ENCODE data around the gene CCDC18.
A peak's percentile ranks its signal among the peaks of the same experiment; 100 is the strongest.
"Not testable (repeated sequence)": the region's sequence is repeated elsewhere in the genome, so short reads cannot be mapped to it uniquely, and the experiment has no call there.

CCDC18 gene

DNA sequence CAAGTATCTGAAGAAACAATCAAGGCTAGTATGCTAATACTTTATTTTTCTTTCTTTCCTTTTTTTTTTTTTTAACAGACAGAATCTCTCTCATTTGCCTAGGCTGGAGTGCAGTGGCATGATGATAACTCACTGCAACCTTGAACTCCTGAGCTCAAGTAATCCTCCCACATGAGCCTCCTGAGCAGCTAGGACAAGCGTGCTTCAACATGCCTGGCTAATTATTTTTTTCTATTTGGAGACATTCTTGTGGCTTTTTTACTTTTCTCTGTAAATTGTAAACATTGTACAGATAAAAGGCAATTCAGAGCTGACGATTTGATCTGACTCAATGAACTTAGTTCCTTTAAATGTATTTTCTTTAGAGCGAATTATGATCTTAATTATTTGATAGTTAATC, 41.4 kb downstream of the CCDC18 start:
- no peak overlapping the region for H3K4me3 ChIP-seq (replicated peaks; ENCODE audit: low read depth, low read length)
- DNase-seq (ENCODE audit: extremely low read depth, low read depth) = peak; percentile 14
- TF ChIP-seq, protein P1, sequence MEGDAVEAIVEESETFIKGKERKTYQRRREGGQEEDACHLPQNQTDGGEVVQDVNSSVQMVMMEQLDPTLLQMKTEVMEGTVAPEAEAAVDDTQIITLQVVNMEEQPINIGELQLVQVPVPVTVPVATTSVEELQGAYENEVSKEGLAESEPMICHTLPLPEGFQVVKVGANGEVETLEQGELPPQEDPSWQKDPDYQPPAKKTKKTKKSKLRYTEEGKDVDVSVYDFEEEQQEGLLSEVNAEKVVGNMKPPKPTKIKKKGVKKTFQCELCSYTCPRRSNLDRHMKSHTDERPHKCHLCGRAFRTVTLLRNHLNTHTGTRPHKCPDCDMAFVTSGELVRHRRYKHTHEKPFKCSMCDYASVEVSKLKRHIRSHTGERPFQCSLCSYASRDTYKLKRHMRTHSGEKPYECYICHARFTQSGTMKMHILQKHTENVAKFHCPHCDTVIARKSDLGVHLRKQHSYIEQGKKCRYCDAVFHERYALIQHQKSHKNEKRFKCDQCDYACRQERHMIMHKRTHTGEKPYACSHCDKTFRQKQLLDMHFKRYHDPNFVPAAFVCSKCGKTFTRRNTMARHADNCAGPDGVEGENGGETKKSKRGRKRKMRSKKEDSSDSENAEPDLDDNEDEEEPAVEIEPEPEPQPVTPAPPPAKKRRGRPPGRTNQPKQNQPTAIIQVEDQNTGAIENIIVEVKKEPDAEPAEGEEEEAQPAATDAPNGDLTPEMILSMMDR (IDR thresholded peaks at IDR 0.05; ENCODE audit: low read depth, low read length, missing control alignments) = no peak

DNA sequence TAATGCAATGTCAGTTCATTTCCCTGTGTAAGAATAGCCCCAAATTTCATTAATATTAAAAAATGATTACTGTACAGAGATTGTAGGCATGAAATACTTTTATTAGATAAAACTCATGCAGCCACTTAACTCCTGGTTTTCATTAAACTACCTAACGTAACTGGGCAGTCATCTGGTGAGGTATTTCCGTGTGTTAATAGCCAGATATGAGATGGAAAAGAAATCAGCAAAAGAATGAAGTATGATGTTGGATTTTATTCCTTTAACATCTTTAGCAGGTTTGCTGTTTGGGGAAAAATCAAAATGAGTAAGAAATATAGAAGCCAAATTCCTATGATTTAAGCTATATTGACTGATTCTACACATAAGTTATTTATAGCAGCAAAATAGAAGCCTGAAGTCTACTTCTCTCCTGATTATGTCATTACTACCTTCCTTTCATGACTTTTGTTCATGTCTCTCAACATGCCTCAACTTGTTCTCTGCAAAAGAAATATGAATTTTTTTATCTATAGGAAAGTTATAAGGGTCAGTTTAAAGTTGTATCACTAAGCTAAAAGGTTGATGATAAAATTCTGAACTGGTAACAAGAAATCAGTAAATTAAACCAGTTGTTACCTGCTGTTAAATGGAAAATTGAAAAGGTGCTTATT, 42.6 kb downstream of the CCDC18 start:
- TF ChIP-seq, protein P1 (IDR thresholded peaks at IDR 0.05; ENCODE audit: low read depth, low read length, missing control alignments) = no peak
- H3K4me3 ChIP-seq (replicated peaks; ENCODE audit: low read depth, low read length) = no peak overlapping the region
- DNase-seq (ENCODE audit: extremely low read depth, low read depth) = no peak

DNA sequence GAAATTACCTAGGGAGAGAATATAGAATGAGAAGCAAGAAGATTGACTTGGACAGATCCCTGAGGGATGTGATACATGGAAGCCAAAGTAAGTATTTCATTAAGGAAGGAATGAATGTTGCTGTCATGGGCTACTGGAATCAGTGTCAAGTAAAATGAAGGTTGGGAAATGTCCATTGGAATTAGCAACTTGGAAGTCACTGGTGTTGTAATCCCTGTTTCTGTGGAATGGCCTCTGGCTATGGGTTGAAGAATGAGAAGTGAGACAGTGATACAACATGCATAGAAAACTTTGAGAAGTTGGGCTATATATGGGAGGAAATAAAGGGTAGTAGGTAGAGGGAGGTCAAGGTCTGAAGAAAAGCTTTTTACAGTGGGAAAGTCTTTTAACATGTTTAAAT, 54.7 kb downstream of the CCDC18 start:
- TF ChIP-seq, protein P1 (IDR thresholded peaks at IDR 0.05; ENCODE audit: low read depth, low read length, missing control alignments) = no peak
- H3K4me3 ChIP-seq (replicated peaks; ENCODE audit: low read depth, low read length) = no peak overlapping the region
- DNase-seq (ENCODE audit: extremely low read depth, low read depth) = no peak

DNA sequence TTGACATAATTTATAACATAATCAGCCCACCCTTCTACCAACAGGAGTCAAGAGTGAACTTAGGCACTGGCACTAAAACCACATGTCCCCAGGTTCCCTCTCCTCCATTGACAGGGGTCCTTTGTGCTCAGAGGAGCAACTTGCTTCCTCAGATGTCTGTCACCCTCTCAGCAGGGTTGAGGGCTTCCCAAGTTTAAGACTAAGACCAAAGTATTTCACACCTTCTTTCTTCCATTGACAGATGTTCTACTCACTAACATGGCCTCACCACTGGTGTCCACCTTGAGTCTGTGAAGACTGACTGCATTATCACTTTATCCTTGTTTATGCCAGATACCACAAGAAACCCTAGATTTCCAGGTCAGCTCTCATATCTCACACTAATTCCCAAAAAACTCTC, 56.5 kb downstream of the CCDC18 start:
- no peak overlapping the region for H3K4me3 ChIP-seq (replicated peaks; ENCODE audit: low read depth, low read length)
- TF ChIP-seq, protein P1 (IDR thresholded peaks at IDR 0.05; ENCODE audit: low read depth, low read length, missing control alignments) = no peak
- no peak for DNase-seq (ENCODE audit: extremely low read depth, low read depth)

DNA sequence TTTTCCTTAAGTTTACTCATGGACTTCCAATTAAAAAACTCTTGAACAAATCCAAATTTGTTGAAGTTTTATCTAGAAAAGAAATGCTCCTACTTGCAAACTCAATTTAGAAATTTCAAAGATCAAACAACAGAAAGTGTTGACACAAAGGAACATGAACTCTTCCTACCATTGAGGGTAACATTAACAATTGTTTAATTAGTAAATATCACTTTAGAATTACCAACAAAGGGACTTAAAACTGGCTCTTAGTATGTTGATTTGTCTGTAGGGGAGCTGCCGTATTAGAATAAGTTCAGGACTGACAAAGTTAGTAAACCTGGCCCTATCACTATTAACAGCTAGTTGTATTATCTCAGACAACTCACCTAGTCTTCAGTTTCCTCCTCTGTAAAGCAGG, 57.9 kb downstream of the CCDC18 start:
- no peak overlapping the region for H3K4me3 ChIP-seq (replicated peaks; ENCODE audit: low read depth, low read length)
- no peak for DNase-seq (ENCODE audit: extremely low read depth, low read depth)
- TF ChIP-seq, protein P1 (IDR thresholded peaks at IDR 0.05; ENCODE audit: low read depth, low read length, missing control alignments) = no peak

DNA sequence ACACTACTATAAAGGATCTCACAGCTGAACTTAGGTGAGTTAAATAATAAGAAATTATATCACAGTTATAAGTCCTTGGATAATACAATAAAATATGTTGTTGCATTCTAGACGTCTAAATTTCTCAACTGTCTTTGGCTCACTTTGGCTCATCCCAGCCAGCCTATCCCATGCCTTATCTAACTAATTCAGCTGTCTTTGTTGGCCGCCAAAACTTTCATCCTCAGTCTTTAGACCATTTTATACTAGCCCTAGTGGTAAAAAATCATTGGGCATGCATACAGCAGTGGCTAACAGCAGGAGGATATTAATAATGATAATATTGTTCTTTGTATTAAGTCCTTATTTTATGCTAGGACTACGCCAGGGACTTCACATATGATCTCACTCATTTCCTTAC, 59.3 kb downstream of the CCDC18 start:
- TF ChIP-seq, protein P1 (IDR thresholded peaks at IDR 0.05; ENCODE audit: low read depth, low read length, missing control alignments) = no peak
- DNase-seq (ENCODE audit: extremely low read depth, low read depth) = no peak
- H3K4me3 ChIP-seq (replicated peaks; ENCODE audit: low read depth, low read length) = no peak overlapping the region

DNA sequence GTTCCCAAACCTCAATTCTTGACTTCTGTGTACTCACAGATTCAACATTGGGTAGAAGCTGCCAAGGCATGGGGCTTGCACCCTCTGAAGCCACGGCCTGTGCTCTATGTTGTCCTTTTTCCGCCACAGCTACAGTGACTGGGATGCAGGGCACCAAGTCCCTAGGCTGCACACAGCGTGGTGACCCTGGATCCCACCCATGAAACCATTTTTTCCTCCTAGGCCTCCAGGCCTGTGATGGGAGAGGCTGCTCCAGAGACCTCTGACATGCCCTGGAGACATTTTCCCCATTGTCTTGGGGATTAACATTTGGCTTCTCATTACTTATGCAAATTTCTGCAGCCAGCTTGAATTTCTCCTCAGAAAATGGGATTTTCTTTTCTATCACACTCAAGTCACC, 62.7 kb downstream of the CCDC18 start:
- DNase-seq (ENCODE audit: extremely low read depth, low read depth); H3K4me3 ChIP-seq (replicated peaks; ENCODE audit: low read depth, low read length): not testable (repeated sequence)
